ENCODE data around the gene HIPK2.

Gene HIPK2

GRCh38 chr7:139548302-139549028 is 229.3 kb downstream of the HIPK2 start:
- TF ChIP-seq CTCF (IDR thresholded peaks at IDR 0.05; ENCODE audit: borderline replicate concordance, control extremely low read depth, extremely low read depth, insufficient read depth, missing control alignments) = no peak
- no peak for DNase-seq (ENCODE audit: low spot score)
- in situ Hi-C loops (cut with MboI; ENCODE audit: low sequenced_read_pairs, unreplicated experiment) = no loop called here

- TF ChIP-seq CTCF (IDR thresholded peaks at IDR 0.05; ENCODE audit: borderline replicate concordance, control extremely low read depth, extremely low read depth, insufficient read depth, missing control alignments) = no peak
- no peak for DNase-seq (ENCODE audit: low spot score)
- in situ Hi-C loops (cut with MboI; ENCODE audit: low sequenced_read_pairs, unreplicated experiment) = no loop called here
Measured at GRCh38 chr7:139544645-139545044, 233.2 kb downstream of the HIPK2 start.

GRCh38 chr7:139543801-139544603 is 233.8 kb downstream of the HIPK2 start:
- in situ Hi-C loops (cut with MboI; ENCODE audit: low sequenced_read_pairs, unreplicated experiment) = no loop called here
- TF ChIP-seq CTCF (IDR thresholded peaks at IDR 0.05; ENCODE audit: borderline replicate concordance, control extremely low read depth, extremely low read depth, insufficient read depth, missing control alignments) = no peak
- no peak for DNase-seq (ENCODE audit: low spot score)

- in situ Hi-C loops (cut with MboI; ENCODE audit: low sequenced_read_pairs, unreplicated experiment) = no loop called here
- no peak for TF ChIP-seq CTCF (IDR thresholded peaks at IDR 0.05; ENCODE audit: borderline replicate concordance, control extremely low read depth, extremely low read depth, insufficient read depth, missing control alignments)
- no peak for DNase-seq (ENCODE audit: low spot score)
Measured at GRCh38 chr7:139542308-139543151, 235.3 kb downstream of the HIPK2 start.

GRCh38 chr7:139541600-139542307 is 236.0 kb downstream of the HIPK2 start:
- TF ChIP-seq CTCF (IDR thresholded peaks at IDR 0.05; ENCODE audit: borderline replicate concordance, control extremely low read depth, extremely low read depth, insufficient read depth, missing control alignments) = no peak
- no peak for DNase-seq (ENCODE audit: low spot score)
- in situ Hi-C loops (cut with MboI; ENCODE audit: low sequenced_read_pairs, unreplicated experiment) = no loop called here

GRCh38 chr7:139540203-139540602 is 237.6 kb downstream of the HIPK2 start:
- no peak for TF ChIP-seq CTCF (IDR thresholded peaks at IDR 0.05; ENCODE audit: borderline replicate concordance, control extremely low read depth, extremely low read depth, insufficient read depth, missing control alignments)
- in situ Hi-C loops (cut with MboI; ENCODE audit: low sequenced_read_pairs, unreplicated experiment) = no loop called here

More at GRCh38 chr7:139540203-139540602, 237.6 kb downstream of the HIPK2 start:
- no peak for DNase-seq (ENCODE audit: low spot score)
